Muscle of arm (tissue), 12 donors: ENCODE results near the gene LRRC49. TPM values are rescaled to one million over a fixed set of nuclear protein-coding genes. Genes with fewer than 3 reads are reported as not detected.
A peak's percentile ranks its signal among the peaks of the same experiment; 100 is the strongest.
"Not testable (repeated sequence)": the region's sequence is repeated elsewhere in the genome, so short reads cannot be mapped to it uniquely, and the experiment has no call there.

Experiments used
- DNase-seq: peaks from one replicate; pipeline ENCODE4 v3.0.0-alpha.2; 2013
- polyA plus RNA-seq, 12 donors: library from polyadenylated mRNA; unstranded; fragments of 120-200 nt; gene quantifications; one replicate each; pipeline ENCODE4 v1.2.1, GENCODE V29; 2013; ENCODE audit not compliant: insufficient read length in 12 of 12

Gene LRRC49
- polyA plus RNA-seq, 12 donors, result 4.9 to 10.5 (median 7.0) TPM; not detected in 2

- DNase-seq, result no peak
Observed at GRCh38 chr15:70863450-70864218, 29.0 kb upstream of the LRRC49 start.

GRCh38 chr15:70866982-70867641 is 25.5 kb upstream of the LRRC49 start:
- no peak for DNase-seq

GRCh38 chr15:70867911-70868467 is 24.6 kb upstream of the LRRC49 start:
- peak; percentile 84 for DNase-seq

GRCh38 chr15:70869346-70869745 is 23.3 kb upstream of the LRRC49 start:
- DNase-seq, result no peak

- peak; percentile 57 for DNase-seq
Observed at GRCh38 chr15:70870051-70870450, 22.6 kb upstream of the LRRC49 start.

GRCh38 chr15:70871490-70871889 is 21.1 kb upstream of the LRRC49 start:
- DNase-seq, result not testable (repeated sequence)

- no peak for DNase-seq
Observed at GRCh38 chr15:70873232-70874054, 19.2 kb upstream of the LRRC49 start.

- DNase-seq, result peak; percentile 57
Observed at GRCh38 chr15:70875001-70875782, 17.4 kb upstream of the LRRC49 start.

- no peak for DNase-seq
Observed at GRCh38 chr15:70876011-70876410, 16.6 kb upstream of the LRRC49 start.

GRCh38 chr15:70876683-70877082 is 15.9 kb upstream of the LRRC49 start:
- no peak for DNase-seq

GRCh38 chr15:70879401-70879800 is 13.2 kb upstream of the LRRC49 start:
- DNase-seq, result no peak

- DNase-seq, result no peak
Observed at GRCh38 chr15:70880781-70881180, 11.8 kb upstream of the LRRC49 start.

GRCh38 chr15:70882361-70882760 is 10.3 kb upstream of the LRRC49 start:
- no peak for DNase-seq

- no peak for DNase-seq
Observed at GRCh38 chr15:70892912-70893560, 410 bp downstream of the LRRC49 start.

- no peak for DNase-seq
Observed at GRCh38 chr15:70902107-70902506, 9.5 kb downstream of the LRRC49 start.

GRCh38 chr15:70906842-70907241 is 14.2 kb downstream of the LRRC49 start:
- DNase-seq, result no peak

GRCh38 chr15:70907784-70908471 is 15.3 kb downstream of the LRRC49 start:
- DNase-seq, result no peak

- no peak for DNase-seq
Observed at GRCh38 chr15:70910958-70911357, 18.3 kb downstream of the LRRC49 start.

GRCh38 chr15:70912187-70912586 is 19.6 kb downstream of the LRRC49 start:
- no peak for DNase-seq

GRCh38 chr15:70916531-70916930 is 23.9 kb downstream of the LRRC49 start:
- no peak for DNase-seq
